Measurements from ENCODE around the gene TNNI3. TPM values are rescaled to one million over a fixed set of nuclear protein-coding genes. Genes with fewer than 3 reads are reported as not detected.
A peak's percentile ranks its signal among the peaks of the same experiment; 100 is the strongest.

The TNNI3 gene
- total and polyA plus RNA-seq, 9 of the 15 experiments (the other 6 are each of a cell fraction or from before 2014, with no cell fraction given) = 4.7 to 158 (median 42.0) TPM

DNA sequence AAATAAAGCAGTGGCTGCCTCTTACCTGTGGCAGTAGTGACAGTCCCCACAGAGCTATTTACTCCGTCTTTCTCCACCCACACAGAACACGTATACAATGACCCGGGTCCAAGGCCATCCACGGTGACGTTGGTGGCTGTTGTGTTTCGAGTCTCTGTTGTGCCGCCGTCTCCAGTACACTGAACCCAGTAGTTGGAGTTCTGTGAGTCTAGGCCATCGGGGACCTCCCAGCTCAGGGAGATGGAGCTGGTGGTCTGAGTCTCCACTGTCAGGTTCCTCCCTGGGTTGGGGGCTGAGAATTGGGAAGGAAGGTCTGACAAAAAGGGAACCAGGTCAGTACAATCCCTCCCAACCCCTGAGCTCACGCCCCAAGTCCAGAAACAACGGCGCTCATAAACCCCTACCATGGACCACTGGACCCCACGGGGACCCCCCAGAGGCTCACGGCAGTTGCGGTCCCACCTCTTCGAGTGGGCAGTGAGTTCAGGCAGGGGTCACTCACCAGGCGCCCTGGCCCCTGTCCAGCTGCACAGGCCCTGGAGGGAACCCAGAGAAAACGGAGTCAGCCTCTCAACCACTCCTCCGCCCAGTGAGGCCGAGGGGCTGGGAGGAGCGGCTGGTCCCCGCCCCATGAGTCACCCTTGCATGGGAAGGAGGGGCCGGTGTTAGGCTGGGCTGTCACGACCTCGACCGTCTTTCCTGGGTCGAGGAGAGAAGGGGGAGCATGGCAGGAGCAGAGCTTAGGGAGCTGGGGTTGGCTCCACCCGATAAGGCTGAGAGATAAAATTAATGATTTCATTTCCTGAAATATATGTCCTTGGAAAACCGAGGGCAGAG, 49.4 kb upstream of the TNNI3 start (continued):
- TF ChIP-seq NKRF (IDR thresholded peaks at IDR 0.05; ENCODE audit: borderline replicate concordance) (0 out of 2 replicates have a peak, but pooled peaks have one; percentile 38), RBM14 (IDR thresholded peaks at IDR 0.05; ENCODE audit: borderline replicate concordance, insufficient read depth, low read depth, low read length) (no peak), VEZF1 (CRISPR knock-in tag; IDR thresholded peaks at IDR 0.05) (peak; percentile 98), TRIM25 (IDR thresholded peaks at IDR 0.05; ENCODE audit: borderline replicate concordance) (no peak), NR2C1 (IDR thresholded peaks at IDR 0.05) (peak; percentile 28; the same call in 1 of the 2 replicates), NR2C1 (tag; IDR thresholded peaks at IDR 0.05) (peak; percentile 20; the same call in 1 of the 2 replicates), SMARCE1 (IDR thresholded peaks at IDR 0.05) (peak; percentile 76), JUN (IDR thresholded peaks at IDR 0.05; ENCODE audit: borderline replicate concordance, low read depth, low read length) (peak; percentile 99), JUN (CRISPR knock-in tag; IDR thresholded peaks at IDR 0.05; ENCODE audit: borderline replicate concordance) (peak; percentile 76; the same call in 1 of the 2 replicates), JUND (IDR thresholded peaks at IDR 0.05; ENCODE audit: borderline replicate concordance, low read depth, low read length) (peak; percentile 100), JUND (tag; IDR thresholded peaks at IDR 0.05; ENCODE audit: borderline replicate concordance, low read depth, low read length) (peak; percentile 98; the same call in 2 of the 3 replicates), HMG20A (CRISPR knock-in tag; conservative IDR thresholded peaks at IDR 0.05) (no peak), CBFA2T3 (IDR thresholded peaks at IDR 0.05) (peak; percentile 58), MED1 (CRISPR knock-in tag; IDR thresholded peaks at IDR 0.05; ENCODE audit: borderline replicate concordance) (no peak), ETV1 (tag; conservative IDR thresholded peaks at IDR 0.05; ENCODE audit: low read depth) (0 out of 2 replicates have a peak, but pooled peaks have one; percentile 34), SNIP1 (IDR thresholded peaks at IDR 0.05; ENCODE audit: low read depth) (no peak)
- TF ChIP-seq, protein P1, sequence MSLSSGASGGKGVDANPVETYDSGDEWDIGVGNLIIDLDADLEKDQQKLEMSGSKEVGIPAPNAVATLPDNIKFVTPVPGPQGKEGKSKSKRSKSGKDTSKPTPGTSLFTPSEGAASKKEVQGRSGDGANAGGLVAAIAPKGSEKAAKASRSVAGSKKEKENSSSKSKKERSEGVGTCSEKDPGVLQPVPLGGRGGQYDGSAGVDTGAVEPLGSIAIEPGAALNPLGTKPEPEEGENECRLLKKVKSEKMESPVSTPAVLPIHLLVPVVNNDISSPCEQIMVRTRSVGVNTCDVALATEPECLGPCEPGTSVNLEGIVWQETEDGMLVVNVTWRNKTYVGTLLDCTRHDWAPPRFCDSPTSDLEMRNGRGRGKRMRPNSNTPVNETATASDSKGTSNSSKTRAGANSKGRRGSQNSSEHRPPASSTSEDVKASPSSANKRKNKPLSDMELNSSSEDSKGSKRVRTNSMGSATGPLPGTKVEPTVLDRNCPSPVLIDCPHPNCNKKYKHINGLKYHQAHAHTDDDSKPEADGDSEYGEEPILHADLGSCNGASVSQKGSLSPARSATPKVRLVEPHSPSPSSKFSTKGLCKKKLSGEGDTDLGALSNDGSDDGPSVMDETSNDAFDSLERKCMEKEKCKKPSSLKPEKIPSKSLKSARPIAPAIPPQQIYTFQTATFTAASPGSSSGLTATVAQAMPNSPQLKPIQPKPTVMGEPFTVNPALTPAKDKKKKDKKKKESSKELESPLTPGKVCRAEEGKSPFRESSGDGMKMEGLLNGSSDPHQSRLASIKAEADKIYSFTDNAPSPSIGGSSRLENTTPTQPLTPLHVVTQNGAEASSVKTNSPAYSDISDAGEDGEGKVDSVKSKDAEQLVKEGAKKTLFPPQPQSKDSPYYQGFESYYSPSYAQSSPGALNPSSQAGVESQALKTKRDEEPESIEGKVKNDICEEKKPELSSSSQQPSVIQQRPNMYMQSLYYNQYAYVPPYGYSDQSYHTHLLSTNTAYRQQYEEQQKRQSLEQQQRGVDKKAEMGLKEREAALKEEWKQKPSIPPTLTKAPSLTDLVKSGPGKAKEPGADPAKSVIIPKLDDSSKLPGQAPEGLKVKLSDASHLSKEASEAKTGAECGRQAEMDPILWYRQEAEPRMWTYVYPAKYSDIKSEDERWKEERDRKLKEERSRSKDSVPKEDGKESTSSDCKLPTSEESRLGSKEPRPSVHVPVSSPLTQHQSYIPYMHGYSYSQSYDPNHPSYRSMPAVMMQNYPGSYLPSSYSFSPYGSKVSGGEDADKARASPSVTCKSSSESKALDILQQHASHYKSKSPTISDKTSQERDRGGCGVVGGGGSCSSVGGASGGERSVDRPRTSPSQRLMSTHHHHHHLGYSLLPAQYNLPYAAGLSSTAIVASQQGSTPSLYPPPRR (CRISPR knock-in tag; IDR thresholded peaks at IDR 0.05; ENCODE audit: borderline replicate concordance) = no peak
